Stimulated activated CD8-positive, alpha-beta memory T cell treated with anti-CD3 and anti-CD28 coated beads, Interleukin-12 subunit alpha, Interleukin-12 subunit beta, amount 100 ng/mL, for 24 hours (primary cell): Measurements from ENCODE around the gene BMP7.

ENCODE experiments used
- DNase-seq: peaks from one replicate; pipeline ENCODE4 v3.0.0-alpha.2; 2020; ENCODE audit errors: extremely low read depth

Gene BMP7

DNA sequence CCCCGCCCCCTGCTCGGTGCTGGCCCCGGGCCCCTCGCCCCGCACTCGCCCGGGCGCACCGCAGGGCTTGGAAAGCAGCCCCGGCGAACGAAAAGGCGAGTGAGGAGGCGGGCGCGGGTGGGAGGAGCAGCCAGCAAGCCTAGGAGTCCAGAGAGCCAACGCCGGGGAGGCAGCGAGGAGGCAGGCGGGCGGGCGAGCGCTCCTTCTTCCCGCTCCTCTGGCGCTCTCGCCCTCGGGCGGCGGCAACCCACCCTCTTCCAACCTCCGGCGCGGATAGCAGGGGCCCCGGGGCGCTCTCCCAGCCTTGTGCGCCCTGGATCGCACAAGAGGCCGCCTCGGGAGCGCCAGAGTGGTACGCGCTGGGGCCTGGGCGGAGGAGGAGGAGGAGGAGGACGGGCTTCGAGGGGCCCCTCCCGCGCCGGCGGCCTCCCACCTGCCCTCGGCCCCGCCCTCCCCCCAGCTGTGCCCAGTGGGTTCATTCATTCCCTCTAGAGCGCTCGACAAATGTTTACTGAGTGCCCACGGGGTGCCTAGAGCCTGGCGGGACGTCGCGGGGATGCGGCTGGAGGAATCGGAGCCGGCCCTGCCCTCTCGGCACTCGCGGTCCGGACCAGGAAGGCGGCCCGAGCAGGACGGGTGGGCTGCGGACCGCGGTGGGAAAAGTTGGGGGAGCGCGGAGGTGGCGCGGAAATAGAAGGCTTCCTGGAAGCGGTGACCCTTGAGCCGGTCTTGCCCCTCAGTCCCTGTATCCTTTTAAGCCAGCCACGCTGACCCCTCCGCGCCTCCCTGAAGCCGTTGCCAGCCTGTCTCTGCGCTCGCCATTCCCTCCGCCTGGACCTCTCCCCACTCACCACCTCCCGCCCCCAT, at the start of gene BMP7:
Gene BMP7 (minus strand): TSS at position 351 of the 867 bp plus-strand sequence. CDS start 519 bp downstream, outside the sequence.
- no peak for DNase-seq

GRCh38 chr20:57315976-57316480, 49.6 kb upstream of the BMP7 start:
- DNase-seq: no peak

DNA sequence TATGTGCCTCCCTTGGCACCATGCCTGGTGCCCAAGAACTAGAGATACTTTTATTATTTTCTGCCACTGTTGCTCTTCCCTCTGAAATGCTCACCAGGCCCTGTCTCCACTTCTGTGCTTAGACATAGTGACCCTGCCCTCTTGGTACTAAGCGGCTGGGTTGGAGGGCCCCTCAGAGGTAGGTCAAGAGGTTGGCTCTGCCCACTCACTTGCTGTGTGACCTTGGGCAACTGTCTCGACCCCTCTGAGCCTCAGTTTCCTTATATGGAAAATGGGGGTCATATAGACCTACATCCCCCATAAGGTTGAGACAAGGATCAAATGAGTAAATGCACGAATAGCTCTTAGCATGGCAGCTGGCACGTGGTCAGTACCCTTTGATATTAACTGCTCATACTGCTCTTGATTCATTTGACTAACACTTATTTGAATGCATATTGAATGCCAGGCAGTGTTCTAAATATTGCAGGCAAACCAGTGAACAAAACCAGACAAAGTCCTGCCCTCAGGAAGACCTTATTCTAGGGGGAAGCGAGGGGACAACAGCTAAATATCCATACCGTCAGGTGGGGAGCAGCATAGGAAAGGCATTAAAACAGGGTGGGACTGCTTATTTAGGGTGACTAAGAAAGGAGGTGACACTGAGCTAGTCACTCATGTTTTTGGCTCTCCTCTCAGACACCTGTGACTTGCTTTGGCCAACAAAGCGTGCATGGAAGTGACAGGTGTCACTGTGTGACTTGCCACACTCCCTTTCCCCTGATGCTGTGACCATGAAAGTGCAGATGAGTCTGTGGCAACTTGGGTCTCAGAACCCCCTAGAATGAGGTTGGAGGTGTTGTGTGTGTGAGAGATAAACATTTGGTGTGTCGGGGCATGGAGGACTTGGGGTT, 48.9 kb upstream of the BMP7 start:
- no peak for DNase-seq

DNA sequence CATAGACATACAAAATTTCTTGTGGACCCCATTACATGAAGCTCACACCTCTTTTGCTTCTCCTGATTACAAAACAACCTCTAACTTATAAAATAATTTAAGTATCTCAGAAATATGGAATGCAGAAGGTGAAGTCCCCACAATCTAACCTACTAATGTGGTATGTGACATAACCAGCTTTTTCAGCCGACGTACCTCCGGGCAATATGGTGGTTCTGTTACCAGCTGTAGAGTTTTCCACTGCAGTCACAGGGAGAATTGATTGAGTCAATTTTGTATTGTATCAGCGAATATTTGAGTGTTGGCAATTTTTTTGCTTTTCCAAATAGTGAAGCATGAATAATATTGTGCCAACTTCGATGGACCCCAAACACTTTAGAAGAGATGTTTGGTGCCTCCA, 47.5 kb upstream of the BMP7 start:
- no peak for DNase-seq

DNA sequence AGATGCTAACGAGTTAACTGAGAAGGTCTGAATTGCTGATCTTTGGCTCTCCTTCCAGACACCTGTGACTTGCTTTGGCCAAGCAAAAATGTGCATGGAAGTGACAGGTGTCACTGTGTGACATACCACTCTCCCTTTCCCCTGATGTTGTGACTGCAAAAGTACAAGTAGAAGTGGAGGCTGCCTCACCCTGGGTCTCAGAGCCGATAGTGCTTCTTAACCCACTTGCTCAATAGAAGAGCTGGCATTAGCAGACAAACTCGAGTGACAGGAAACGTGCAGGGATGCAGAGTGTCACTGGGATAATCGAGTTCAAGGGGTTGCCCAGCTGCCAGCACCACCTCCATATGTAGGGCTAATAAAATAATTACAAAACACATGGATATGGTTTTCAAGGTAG, 46.8 kb upstream of the BMP7 start:
- no peak for DNase-seq

- DNase-seq: no peak
Observed at GRCh38 chr20:57312138-57312537, 45.7 kb upstream of the BMP7 start.

DNA sequence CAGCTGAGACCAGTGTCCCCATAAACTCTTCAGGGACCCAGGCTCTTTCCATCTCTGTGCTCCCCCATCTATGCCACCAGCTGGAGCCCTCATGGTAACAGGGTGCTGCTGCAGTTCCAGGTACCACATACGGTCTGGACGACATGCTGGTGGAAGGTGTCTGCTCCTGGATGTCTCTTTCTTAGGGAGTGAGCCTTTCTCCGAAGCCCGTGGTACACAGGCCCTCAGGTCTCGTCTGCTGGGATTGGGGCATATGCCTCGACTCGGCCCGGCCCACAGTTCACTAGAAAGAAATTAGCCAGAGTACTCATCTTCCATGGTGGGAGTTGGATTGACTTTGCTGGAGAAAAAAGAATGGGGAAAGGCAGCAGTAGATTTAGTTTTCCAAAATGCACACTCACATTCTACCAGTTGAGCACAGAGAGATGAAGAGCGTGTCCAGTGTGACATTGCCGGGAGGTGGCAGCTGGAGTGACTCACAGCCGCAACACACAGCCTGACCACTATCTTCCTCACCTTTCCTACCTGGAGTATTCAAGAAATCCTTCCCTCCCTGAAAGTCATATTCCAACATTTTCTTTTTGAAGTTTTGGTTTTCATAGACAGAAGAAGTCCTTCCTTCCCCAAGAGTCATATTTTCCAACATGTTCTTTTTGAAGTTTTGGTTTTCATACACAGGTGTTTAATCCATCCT, 44.5 kb upstream of the BMP7 start:
- DNase-seq: no peak

GRCh38 chr20:57309544-57310115, 43.2 kb upstream of the BMP7 start:
- no peak for DNase-seq

GRCh38 chr20:57308451-57309271, 42.2 kb upstream of the BMP7 start:
- DNase-seq: no peak

GRCh38 chr20:57306747-57307146, 40.3 kb upstream of the BMP7 start:
- no peak for DNase-seq

DNA sequence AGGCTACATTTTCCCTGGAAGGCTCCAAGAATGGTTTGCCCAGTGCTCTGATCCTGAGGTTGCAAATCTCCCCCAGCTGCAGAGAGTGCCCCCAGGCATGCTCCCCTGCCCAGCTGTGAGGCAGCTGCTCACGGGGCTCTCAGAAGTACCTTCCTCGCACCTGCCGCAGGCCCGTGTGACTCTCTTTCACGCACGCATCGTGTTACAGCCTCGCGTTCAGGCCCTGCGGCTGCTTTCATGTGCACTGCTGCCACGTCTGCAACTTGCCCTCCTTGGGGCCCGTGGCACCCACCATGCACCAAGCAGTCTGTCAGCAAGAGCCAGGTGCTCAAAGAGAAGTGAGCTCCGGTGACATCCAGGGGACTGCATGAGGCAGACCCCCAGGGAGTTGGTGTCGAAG, 34.6 kb upstream of the BMP7 start:
- DNase-seq: no peak

DNA sequence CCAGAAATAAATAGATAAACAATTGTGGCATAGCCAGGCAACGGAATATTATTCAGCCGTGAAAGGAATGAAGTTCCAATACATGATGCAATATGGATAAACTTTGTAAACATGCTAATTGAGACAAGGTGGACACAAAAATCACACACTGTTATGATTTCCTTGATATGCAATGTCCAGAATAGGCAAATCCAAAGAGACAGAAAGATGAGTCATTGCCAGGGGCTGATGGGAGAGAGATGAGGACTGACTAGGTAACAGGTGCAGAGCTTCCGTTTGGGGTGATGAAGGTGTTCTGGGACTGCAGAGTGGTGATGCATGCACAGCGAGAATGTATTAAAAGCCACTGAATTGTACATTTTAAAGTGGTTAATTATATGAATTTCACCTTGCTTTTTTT, 32.0 kb upstream of the BMP7 start:
- no peak for DNase-seq

GRCh38 chr20:57294550-57294949, 28.1 kb upstream of the BMP7 start:
- DNase-seq: no peak

DNA sequence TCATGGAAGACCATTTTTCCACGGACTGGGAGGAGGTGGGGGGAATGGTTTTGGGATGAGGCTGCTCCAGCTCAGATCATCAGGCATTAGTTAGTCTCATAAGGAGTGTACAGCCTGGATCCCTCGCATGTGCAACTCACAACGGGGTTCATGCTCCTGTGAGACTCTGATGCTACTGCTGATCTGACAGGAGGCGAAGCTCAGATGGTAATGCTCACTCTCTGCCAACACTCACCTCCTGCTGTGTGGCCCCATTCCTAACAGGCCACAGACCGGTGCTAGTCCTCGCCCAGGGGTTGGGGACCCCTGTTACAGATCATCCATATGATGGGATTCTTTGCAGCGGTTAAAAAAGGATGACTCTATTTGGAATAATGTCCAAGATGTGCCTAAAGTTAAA, 27.6 kb upstream of the BMP7 start:
- DNase-seq: no peak

DNA sequence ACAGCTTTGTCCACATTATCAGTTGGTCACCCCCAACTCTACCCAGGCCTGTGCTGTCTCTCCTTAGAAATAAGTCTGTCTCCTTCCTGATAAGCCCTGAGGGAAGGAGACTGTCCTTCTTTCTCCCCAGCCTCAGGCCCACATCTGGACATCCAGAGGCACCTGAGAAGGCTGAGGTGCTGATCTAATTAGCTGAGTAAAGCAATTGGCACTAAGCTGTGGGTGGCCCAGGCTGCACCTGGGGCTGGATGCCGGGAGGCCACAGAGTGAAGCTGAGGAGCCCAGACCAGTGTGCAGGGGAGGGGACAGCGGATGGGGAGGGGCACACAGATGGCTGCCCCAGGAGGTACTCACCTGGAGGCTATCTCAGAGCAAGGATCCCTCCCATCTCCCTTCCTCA, 26.2 kb upstream of the BMP7 start:
- DNase-seq: no peak

DNA sequence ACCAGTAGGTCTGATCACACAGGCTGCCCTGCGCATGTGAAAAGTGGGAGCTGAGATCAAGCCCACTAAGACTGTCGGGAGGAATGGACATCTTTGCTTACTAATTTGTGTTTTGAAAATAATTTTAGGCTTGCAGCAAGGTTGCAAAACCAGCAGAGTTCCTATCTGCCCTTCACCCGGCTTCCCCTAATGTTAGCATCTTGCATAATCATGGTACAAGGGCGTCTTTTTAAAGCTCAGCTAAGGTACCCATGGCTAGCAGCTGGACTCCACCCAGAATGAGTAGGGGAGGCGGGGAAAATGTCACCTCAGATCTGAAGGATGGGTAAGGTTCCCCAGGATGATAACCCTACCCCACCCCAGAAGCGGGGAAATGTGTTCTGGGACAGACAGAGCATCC, 25.3 kb upstream of the BMP7 start:
- DNase-seq: no peak

DNA sequence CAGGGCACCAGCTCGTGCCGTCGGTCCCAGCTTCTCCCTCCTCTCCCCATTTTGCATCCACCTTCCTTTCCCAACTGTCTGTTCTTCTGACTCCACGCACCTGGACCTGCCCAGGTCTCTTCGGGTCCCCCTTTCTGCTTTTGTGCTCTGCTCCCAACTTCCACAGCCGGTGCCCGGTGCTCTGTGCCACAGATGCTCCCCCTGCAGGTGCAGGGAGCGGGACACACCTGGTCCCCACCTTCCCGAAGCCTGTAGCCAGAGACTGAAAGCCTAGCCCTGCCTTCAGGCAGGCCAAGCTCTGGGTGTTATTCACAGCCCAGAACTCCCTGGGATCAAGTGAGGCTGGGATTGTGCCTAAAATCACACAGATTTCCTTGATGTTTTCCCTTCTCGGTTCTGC, 24.6 kb upstream of the BMP7 start:
- no peak for DNase-seq

DNA sequence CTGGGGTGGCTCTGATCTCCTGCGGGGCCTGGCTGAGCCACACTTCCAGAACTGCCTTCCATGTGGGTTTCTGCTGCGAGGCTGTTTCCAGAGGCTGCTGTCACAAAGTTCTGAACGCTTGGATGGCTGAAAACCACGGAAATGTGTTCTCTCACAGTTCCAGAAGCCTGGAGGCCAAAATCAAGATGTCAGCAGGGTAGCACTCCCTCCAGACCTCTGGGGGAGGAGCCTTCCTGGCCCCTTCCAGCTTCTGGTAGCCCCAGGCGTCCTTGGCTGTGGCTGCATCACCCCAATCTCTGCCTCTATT, 23.7 kb upstream of the BMP7 start:
- DNase-seq: no peak

DNA sequence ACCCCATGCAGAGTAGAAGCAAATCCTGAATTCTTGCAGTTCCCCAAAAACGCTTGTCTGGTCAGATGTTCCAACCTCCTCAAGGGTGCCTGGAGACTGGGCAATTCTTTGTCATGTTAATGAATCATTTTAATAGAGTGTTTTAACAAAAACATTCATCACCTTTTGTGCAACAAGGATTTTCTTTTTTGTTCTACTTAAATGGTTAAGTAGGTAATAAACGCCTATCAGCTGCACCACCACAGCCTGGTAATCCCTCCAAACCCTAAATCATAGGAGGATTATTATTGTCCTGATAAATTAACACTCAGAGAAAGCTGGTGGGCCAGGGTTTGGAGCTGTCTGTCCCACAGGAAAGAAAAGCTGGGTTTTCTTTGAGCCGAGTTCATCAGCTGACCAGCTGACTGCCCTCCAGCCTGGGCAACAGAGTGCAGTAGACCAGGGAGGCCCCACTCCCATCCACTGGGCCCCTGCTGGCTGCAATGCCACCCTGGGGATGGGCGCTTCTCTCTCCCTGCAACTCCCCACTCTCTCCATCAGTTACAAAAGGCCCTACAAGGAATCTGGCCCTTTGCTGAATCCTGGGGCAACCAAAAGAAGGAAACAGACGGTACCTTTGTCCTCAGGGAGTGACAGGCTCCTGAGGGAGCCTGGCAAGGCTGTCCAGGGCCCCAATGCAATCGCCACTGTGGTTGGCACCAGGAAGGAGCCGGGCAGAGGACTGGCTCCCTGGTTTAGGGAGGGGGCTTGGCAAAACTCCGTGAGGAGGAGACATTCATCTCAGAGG, 23.1 kb upstream of the BMP7 start:
- DNase-seq: no peak

- DNase-seq: no peak
Observed at GRCh38 chr20:57288651-57289277, 22.3 kb upstream of the BMP7 start.
